Heart left ventricle (tissue), 13 donors: Measurements from ENCODE around the gene TBC1D5.

Experiments used
- POLR2A ChIP-seq, 2 donors: fragments of 450-650 bp; IDR thresholded peaks; one replicate each; pipeline ENCODE4 v1.6.1; 2017; ENCODE audit warnings: antibody characterized with exemption in 2 of 2, mild to moderate bottlenecking in 2 of 2, moderate library complexity in 2 of 2
- TF ChIP-seq, protein P1 (sequence below), 12 donors: fragments of 200-600 bp; sonication (generic) in 4 of 12; IDR thresholded peaks; one replicate each; pipeline versions ENCODE4 v1.5.0 to v1.8.0; 2018 to 2022; ENCODE audit warnings: antibody characterized with exemption in 12 of 12, mild to moderate bottlenecking in 5 of 12
- donor health status: ischemic (EF 13 %, LVEDD 7.1; RV severe dilation, severe dysfunction).
- donor health status: DM: no; HTN: yes; CAD: no.
- donor health status: DM: no; HTN: no; CAD: no.
- donor health status: ischemic (EF 25% LVEDD 6.9; RV normal size, moderate dysfunction).
- donor health status: ischemic (EF 25% LVEDD 5.7; RV mildly dilated, moderate dysfunction).
- donor health status: ischemic (EF 35%, LVEDD 5.7; RV mildly dilated, moderate dysfunction).
- donor health status: nonischemic (EF 11% LVEDD 7.7; RV severe dilation, severe dysfunction).
- donor health status: DM: yes; HTN: yes; CAD: no.
- donor health status: PGD.
- donor health status: ischemic (EF 29% LVEDD 5.4; RV normal size, mild dysfunction).
- donor health status: nonischemic (EF 23%, LVEDD 6.1; RV moderate dilation, normal function).

DNA sequence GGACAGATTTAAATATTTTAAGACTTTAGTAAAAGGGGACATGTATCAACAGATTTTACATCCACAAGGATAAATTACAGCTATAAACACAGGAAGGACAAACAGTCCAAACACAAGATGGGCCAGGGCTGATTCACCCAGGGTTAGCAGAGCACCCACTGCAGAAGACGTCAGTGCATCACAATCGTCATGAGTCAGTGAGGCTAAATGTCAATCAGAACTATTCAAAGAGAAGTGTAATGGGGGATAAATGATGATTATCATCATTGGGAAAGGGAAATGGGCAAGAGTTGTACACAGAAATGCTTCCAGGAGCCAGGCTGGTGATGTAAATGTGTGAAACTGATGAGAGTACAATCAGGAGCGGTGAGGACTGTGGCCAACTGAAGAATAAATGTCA, 630.8 kb downstream of the TBC1D5 start:
- TF ChIP-seq, protein P1, sequence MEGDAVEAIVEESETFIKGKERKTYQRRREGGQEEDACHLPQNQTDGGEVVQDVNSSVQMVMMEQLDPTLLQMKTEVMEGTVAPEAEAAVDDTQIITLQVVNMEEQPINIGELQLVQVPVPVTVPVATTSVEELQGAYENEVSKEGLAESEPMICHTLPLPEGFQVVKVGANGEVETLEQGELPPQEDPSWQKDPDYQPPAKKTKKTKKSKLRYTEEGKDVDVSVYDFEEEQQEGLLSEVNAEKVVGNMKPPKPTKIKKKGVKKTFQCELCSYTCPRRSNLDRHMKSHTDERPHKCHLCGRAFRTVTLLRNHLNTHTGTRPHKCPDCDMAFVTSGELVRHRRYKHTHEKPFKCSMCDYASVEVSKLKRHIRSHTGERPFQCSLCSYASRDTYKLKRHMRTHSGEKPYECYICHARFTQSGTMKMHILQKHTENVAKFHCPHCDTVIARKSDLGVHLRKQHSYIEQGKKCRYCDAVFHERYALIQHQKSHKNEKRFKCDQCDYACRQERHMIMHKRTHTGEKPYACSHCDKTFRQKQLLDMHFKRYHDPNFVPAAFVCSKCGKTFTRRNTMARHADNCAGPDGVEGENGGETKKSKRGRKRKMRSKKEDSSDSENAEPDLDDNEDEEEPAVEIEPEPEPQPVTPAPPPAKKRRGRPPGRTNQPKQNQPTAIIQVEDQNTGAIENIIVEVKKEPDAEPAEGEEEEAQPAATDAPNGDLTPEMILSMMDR (IDR thresholded peaks at IDR 0.05): no peak
- no peak for TF ChIP-seq POLR2A (IDR thresholded peaks at IDR 0.05)
